ENCODE measurements around the gene IKZF1.

IKZF1 gene

GRCh38 chr7:50282813-50283605 is 21.5 kb upstream of the IKZF1 start:
- DNase-seq: peak in 1 of 51 donors; percentile 17

- DNase-seq: no peak
Observed at GRCh38 chr7:50283731-50284130, 20.8 kb upstream of the IKZF1 start.

- no peak for DNase-seq
Observed at GRCh38 chr7:50284296-50284695, 20.2 kb upstream of the IKZF1 start.

GRCh38 chr7:50285269-50285668 is 19.2 kb upstream of the IKZF1 start:
- DNase-seq: no peak

GRCh38 chr7:50287129-50287528 is 17.4 kb upstream of the IKZF1 start:
- no peak for DNase-seq

- DNase-seq: no peak
Observed at GRCh38 chr7:50292165-50292757, 12.3 kb upstream of the IKZF1 start.

- DNase-seq: no peak
Observed at GRCh38 chr7:50292763-50293162, 11.8 kb upstream of the IKZF1 start.

GRCh38 chr7:50293509-50294179 is 10.9 kb upstream of the IKZF1 start:
- no peak for DNase-seq

- no peak for DNase-seq
Observed at GRCh38 chr7:50295133-50295532, 9.4 kb upstream of the IKZF1 start.

GRCh38 chr7:50296799-50297198 is 7.7 kb upstream of the IKZF1 start:
- no peak for DNase-seq

- no peak for DNase-seq
Observed at GRCh38 chr7:50298811-50299562, 5.5 kb upstream of the IKZF1 start.

GRCh38 chr7:50300336-50300735 is 4.2 kb upstream of the IKZF1 start:
- DNase-seq: no peak

- DNase-seq: no peak
Observed at GRCh38 chr7:50302486-50303334, 1.8 kb upstream of the IKZF1 start.

GRCh38 chr7:50303335-50304128 is 984 bp upstream of the IKZF1 start:
- no peak for DNase-seq

GRCh38 chr7:50304911-50305582 is 531 bp downstream of the IKZF1 start:
- DNase-seq: no peak

- DNase-seq: no peak
Observed at GRCh38 chr7:50305583-50306493, 1.3 kb downstream of the IKZF1 start.

GRCh38 chr7:50306494-50307367 is 2.2 kb downstream of the IKZF1 start:
- no peak for DNase-seq
